ENCODE results near the gene ALG9.
A peak's percentile ranks its signal among the peaks of the same experiment; 100 is the strongest.

The ALG9 gene

GRCh38 chr11:111765984-111766833, 105.2 kb downstream of the ALG9 start, which contains the start of gene PPP2R1B:
PPP2R1B (minus strand) TSS chr11:111766389; CDS start chr11:111766361, 28 bp downstream.
- H4K20me1 ChIP-seq (ENCODE audit: insufficient read depth, low read length, poor library complexity, severe bottlenecking): peaks cover 19% of the 10 kb centered on the region
- H3K9me2 ChIP-seq (replicated peaks; ENCODE audit: low read depth, low read length): no peaks in the 10 kb centered on the region
- H3K9ac ChIP-seq (ENCODE audit: low read depth, low read length, poor library complexity, severe bottlenecking): peak within 1 kb of the TSS; percentile 87
- peak within 1 kb of the TSS; percentile 86 for H3K4me2 ChIP-seq (ENCODE audit: low read depth, low read length, poor library complexity, severe bottlenecking)
- H3K9me3 ChIP-seq (ENCODE audit: insufficient read depth, low read depth, low read length): no peaks in the 10 kb centered on the region
- no peaks in the 10 kb centered on the region for H3F3A ChIP-seq (ENCODE audit: low read depth)
- peak within 1 kb of the TSS; percentile 92 for H2AFZ ChIP-seq (ENCODE audit: low read length)
- peaks cover 49% of the 10 kb centered on the region for H3K79me2 ChIP-seq (ENCODE audit: insufficient read depth, low read length)
- TF ChIP-seq EZH2phosphoT487 (IDR thresholded peaks at IDR 0.05; ENCODE audit: borderline replicate concordance) (no peak), CTCF (conservative IDR thresholded peaks at IDR 0.05; ENCODE audit: low read length) (no peak)
- H3K4me1 ChIP-seq (ENCODE audit: insufficient read depth, low read length, poor library complexity, severe bottlenecking): peaks cover 45% of the 10 kb centered on the region
- H3K27me3 ChIP-seq (ENCODE audit: insufficient read depth, low read length, poor library complexity, severe bottlenecking): no peaks in the 10 kb centered on the region
- H3K4me3 ChIP-seq (ENCODE audit: low read length, poor library complexity, severe bottlenecking): peak within 1 kb of the TSS; percentile 82
- H3K36me3 ChIP-seq (ENCODE audit: insufficient read depth, low read length): peaks cover 6% of the 10 kb centered on the region; the same call in 1 of the 2 replicates

- H3K36me3 ChIP-seq (ENCODE audit: insufficient read depth, low read length): peaks cover 13% of the 10 kb centered on the region
- H4K20me1 ChIP-seq (ENCODE audit: insufficient read depth, low read length, poor library complexity, severe bottlenecking): peaks cover 22% of the 10 kb centered on the region
- peak overlapping the region; percentile 86 for H3K4me2 ChIP-seq (ENCODE audit: low read depth, low read length, poor library complexity, severe bottlenecking)
- peaks cover 50% of the 10 kb centered on the region for H3K4me1 ChIP-seq (ENCODE audit: insufficient read depth, low read length, poor library complexity, severe bottlenecking)
- H3K9me2 ChIP-seq (replicated peaks; ENCODE audit: low read depth, low read length): no peaks in the 10 kb centered on the region
- H3K9ac ChIP-seq (ENCODE audit: low read depth, low read length, poor library complexity, severe bottlenecking): peak overlapping the region; percentile 87
- peaks cover 56% of the 10 kb centered on the region for H3K79me2 ChIP-seq (ENCODE audit: insufficient read depth, low read length)
- H3K27me3 ChIP-seq (ENCODE audit: insufficient read depth, low read length, poor library complexity, severe bottlenecking): no peaks in the 10 kb centered on the region
- H3K4me3 ChIP-seq (ENCODE audit: low read length, poor library complexity, severe bottlenecking): peak overlapping the region; percentile 82
- H3F3A ChIP-seq (ENCODE audit: low read depth): no peaks in the 10 kb centered on the region
- TF ChIP-seq EZH2phosphoT487 (IDR thresholded peaks at IDR 0.05; ENCODE audit: borderline replicate concordance) (no peak), CTCF (conservative IDR thresholded peaks at IDR 0.05; ENCODE audit: low read length) (no peak)
- no peaks in the 10 kb centered on the region for H3K9me3 ChIP-seq (ENCODE audit: insufficient read depth, low read depth, low read length)
- H2AFZ ChIP-seq (ENCODE audit: low read length): peak overlapping the region; percentile 92
These were observed 105.9 kb downstream of the ALG9 start for GRCh38 chr11:111765320-111765983.

- H4K20me1 ChIP-seq (ENCODE audit: insufficient read depth, low read length, poor library complexity, severe bottlenecking): peaks cover 22% of the 10 kb centered on the region
- peaks cover 54% of the 10 kb centered on the region for H3K4me1 ChIP-seq (ENCODE audit: insufficient read depth, low read length, poor library complexity, severe bottlenecking)
- no peaks in the 10 kb centered on the region for H3F3A ChIP-seq (ENCODE audit: low read depth)
- TF ChIP-seq CTCF (conservative IDR thresholded peaks at IDR 0.05; ENCODE audit: low read length) (no peak), EZH2phosphoT487 (IDR thresholded peaks at IDR 0.05; ENCODE audit: borderline replicate concordance) (no peak)
- no peaks in the 10 kb centered on the region for H3K9me3 ChIP-seq (ENCODE audit: insufficient read depth, low read depth, low read length)
- H2AFZ ChIP-seq (ENCODE audit: low read length): no peak overlapping the region
- H3K9ac ChIP-seq (ENCODE audit: low read depth, low read length, poor library complexity, severe bottlenecking): peak overlapping the region; percentile 87
- no peaks in the 10 kb centered on the region for H3K27me3 ChIP-seq (ENCODE audit: insufficient read depth, low read length, poor library complexity, severe bottlenecking)
- H3K36me3 ChIP-seq (ENCODE audit: insufficient read depth, low read length): peaks cover 21% of the 10 kb centered on the region
- H3K4me3 ChIP-seq (ENCODE audit: low read length, poor library complexity, severe bottlenecking): peak overlapping the region; percentile 82
- H3K9me2 ChIP-seq (replicated peaks; ENCODE audit: low read depth, low read length): no peaks in the 10 kb centered on the region
- H3K4me2 ChIP-seq (ENCODE audit: low read depth, low read length, poor library complexity, severe bottlenecking): peak overlapping the region; percentile 86
- peaks cover 56% of the 10 kb centered on the region for H3K79me2 ChIP-seq (ENCODE audit: insufficient read depth, low read length)
These were observed 106.8 kb downstream of the ALG9 start for GRCh38 chr11:111764621-111765020.
